Liver (tissue), 9 donors: ENCODE results near the gene AKAP12. TPM values are rescaled to one million over a fixed set of nuclear protein-coding genes. Genes with fewer than 3 reads are reported as not detected.

Experiments used
- DNase-seq: peaks from one replicate; pipeline ENCODE4 v3.0.0-alpha.2; 2017; ENCODE audit warnings: low spot score
- H3K27ac ChIP-seq, 2 donors: one replicate each; pipeline ENCODE4 v1.7.0; 2013; ENCODE audit warnings: inconsistent platforms in 2 of 2, low read length in 2 of 2, control low read depth in 1 of 2, low read depth in 1 of 2, mild to moderate bottlenecking in 1 of 2
- H3K27me3 ChIP-seq, 4 donors: one replicate each; pipeline versions ENCODE4 v1.6.1 to v1.7.0; 2013; ENCODE audit warnings: low read length in 3 of 4, inconsistent platforms in 1 of 4, mild to moderate bottlenecking in 1 of 4, moderate library complexity in 1 of 4; ENCODE audit not compliant: control insufficient read depth in 4 of 4, insufficient read depth in 4 of 4
- H3K36me3 ChIP-seq, 4 donors: one replicate each; pipeline versions ENCODE4 v1.6.1 to v1.7.0; 2013; ENCODE audit warnings: low read length in 3 of 4, mild to moderate bottlenecking in 3 of 4, low read depth in 1 of 4, moderate library complexity in 1 of 4; ENCODE audit not compliant: control insufficient read depth in 4 of 4, insufficient read depth in 3 of 4
- H3K4me1 ChIP-seq, 4 donors: one replicate each; pipeline versions ENCODE4 v1.6.1 to v1.7.0; 2013; ENCODE audit warnings: low read length in 3 of 4, mild to moderate bottlenecking in 3 of 4, moderate library complexity in 1 of 4; ENCODE audit not compliant: control insufficient read depth in 4 of 4, insufficient read depth in 4 of 4
- H3K4me3 ChIP-seq, 3 donors: one replicate each; pipeline versions ENCODE4 v1.6.1 to v1.7.0; 2013; ENCODE audit warnings: low read length in 3 of 3, control low read depth in 1 of 3, low read depth in 1 of 3, mild to moderate bottlenecking in 1 of 3
- H3K9ac ChIP-seq, 2 donors: one replicate each; pipeline ENCODE4 v1.7.0; 2013; ENCODE audit warnings: low read length in 2 of 2, mild to moderate bottlenecking in 2 of 2, moderate library complexity in 2 of 2, control low read depth in 1 of 2, low read depth in 1 of 2
- H3K9me3 ChIP-seq, 4 donors: one replicate each; pipeline versions ENCODE4 v1.6.1 to v1.7.0; 2013; ENCODE audit warnings: low read length in 3 of 4; ENCODE audit not compliant: control insufficient read depth in 4 of 4
- FOXA2 ChIP-seq: IDR thresholded peaks from 2 replicates; pipeline ENCODE4 v1.6.1; 2016; ENCODE audit warnings: antibody characterized with exemption
- GABPA ChIP-seq, 2 donors: IDR thresholded peaks in 1 of 2; conservative IDR thresholded peaks in 1 of 2; 2 replicates each; pipeline ENCODE4 v1.6.1; 2016; ENCODE audit warnings: antibody characterized with exemption in 2 of 2, mild to moderate bottlenecking in 1 of 2, moderate library complexity in 1 of 2
- HNF4A ChIP-seq, 2 donors: conservative IDR thresholded peaks; 2 replicates each; pipeline ENCODE4 v1.6.1; 2016; ENCODE audit warnings: antibody characterized with exemption in 2 of 2, mild to moderate bottlenecking in 2 of 2
- JUND ChIP-seq, 2 donors: IDR thresholded peaks; 2 replicates each; pipeline ENCODE4 v1.6.1; 2016; ENCODE audit warnings: antibody characterized with exemption in 2 of 2
- NR2F2 ChIP-seq: IDR thresholded peaks from 2 replicates; pipeline ENCODE4 v1.6.1; 2016; ENCODE audit warnings: antibody characterized with exemption
- RAD21 ChIP-seq, 2 donors: IDR thresholded peaks; 2 replicates each; pipeline ENCODE4 v1.6.1; 2016; ENCODE audit warnings: antibody characterized with exemption in 2 of 2, mild to moderate bottlenecking in 2 of 2
- RXRA ChIP-seq, 2 donors: IDR thresholded peaks; 2 replicates each; pipeline ENCODE4 v1.6.1; 2017 to 2018; ENCODE audit warnings: antibody characterized with exemption in 2 of 2, mild to moderate bottlenecking in 1 of 2
- TAF1 ChIP-seq: conservative IDR thresholded peaks from 2 replicates; pipeline ENCODE4 v1.6.1; 2016; ENCODE audit warnings: antibody characterized with exemption, mild to moderate bottlenecking
- WGBS: extraction: QIAGEN DNeasy Blood & Tissue Kit; methylation state at CpG from one replicate; pipeline ENCODE4 v1.1.7; 2013; 5-methylcytosine and 5-hydroxymethylcytosine counted together
- polyA plus RNA-seq, 2 donors: library from polyadenylated mRNA; stranded (reverse) in 1 of 2; unstranded in 1 of 2; fragments of 200-250 nt in 1 of 2; fragments of >200 nt in 1 of 2; fragmentation: Nextera tagmentation in 1 of 2; extraction: Ambion mirVana in 1 of 2; gene quantifications; one replicate each; pipeline versions ENCODE4 v1.2.1 to v1.2.3, GENCODE V29; 2013 to 2015
- total RNA-seq, 2 donors: library from RNA; depleted of rRNA; stranded (reverse); fragments of >200 nt; gene quantifications; one replicate each; pipeline ENCODE4 v1.2.3, GENCODE V29; 2014
- TF ChIP-seq, protein P1 (sequence below): IDR thresholded peaks from 2 replicates; pipeline ENCODE4 v1.6.1; 2016; ENCODE audit warnings: antibody characterized with exemption
- TF ChIP-seq, protein P2 (sequence below): fragments of 150-350 bp; IDR thresholded peaks from 2 replicates; pipeline ENCODE4 v1.5.1; 2017; ENCODE audit warnings: improper control_type of control experiment, low read depth, low read length; ENCODE audit not compliant: missing input control
- TF ChIP-seq, protein P3 (sequence below): IDR thresholded peaks from 2 replicates; pipeline ENCODE4 v1.6.1; 2016; ENCODE audit warnings: antibody characterized with exemption
- donor health status: healthy.
- donor health status: healthy.
- donor health status: healthy.
- donor health status: healthy.
- donor health status: healthy.

AKAP12 gene
- total and polyA plus RNA-seq, 4 donors, result 6.7 to 14.8 (median 8.6) TPM

DNA sequence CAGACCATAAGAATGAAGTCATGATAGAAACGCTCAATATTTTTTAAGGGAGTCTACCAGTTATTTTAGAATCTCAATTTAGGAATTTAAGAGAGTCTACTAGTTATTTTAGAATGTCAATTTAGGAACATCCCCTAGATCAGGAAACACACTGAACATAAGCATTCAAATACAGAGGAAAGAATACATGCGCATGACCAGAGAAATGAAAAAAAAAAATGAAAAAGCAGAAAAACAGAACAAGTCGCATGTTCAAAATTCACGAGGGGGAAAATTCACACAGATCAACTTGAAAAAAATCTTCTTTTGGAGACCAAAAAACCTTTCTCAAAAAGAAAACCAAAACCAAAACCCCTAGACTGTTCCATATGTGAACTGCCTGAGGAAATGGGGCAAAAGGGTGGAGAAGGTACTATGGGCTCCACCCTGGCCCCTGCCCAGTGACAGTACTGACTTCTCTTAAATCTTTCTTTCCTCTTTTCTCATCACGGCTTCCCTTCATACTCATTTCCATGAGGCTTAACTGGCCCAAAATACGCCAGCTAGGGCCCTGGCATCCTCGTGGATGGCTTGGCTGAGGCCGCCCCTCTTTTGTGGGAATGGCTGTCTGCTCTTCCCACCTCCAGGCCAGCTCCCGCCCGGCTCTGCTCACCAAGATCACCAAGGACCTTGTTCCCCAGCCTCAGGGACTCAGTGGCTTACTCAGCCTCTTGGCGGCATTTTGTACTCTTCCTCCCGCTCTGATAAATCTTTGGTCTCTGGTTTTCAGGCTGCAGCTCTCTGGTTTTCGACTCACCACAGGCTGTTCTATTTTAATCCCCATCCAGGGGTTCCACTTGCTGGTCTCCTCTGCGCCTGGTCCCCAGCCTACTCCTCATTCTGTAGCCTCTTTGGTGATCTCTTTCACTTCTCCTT lies 140.4 kb downstream of the AKAP12 start:
- no peak for DNase-seq
- WGBS, result 84% methylated on average over 14 of the region's 14 CpGs

DNA sequence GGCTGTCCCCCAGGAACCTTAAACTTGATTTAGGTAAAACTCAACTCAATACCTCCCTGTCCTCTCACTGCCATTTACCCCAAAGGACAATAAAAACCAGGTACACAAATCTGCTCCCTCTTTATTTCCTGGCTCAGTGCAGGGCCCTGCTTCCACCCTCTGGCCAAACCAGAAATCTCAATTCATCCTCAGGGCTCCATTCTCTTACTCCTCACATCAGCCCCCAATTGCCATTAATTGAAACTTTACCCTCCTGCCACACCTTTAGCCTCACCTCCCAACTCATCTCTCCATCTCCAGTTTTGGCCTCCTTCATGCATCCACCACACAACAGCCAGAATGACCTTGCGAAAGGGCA lies 141.1 kb downstream of the AKAP12 start:
- Histone ChIP-seq H3K9me3 (no peaks in the 10 kb centered on the region), H3K27ac (no peak overlapping the region), H3K27me3 (no peaks in the 10 kb centered on the region), H3K4me1 (peaks cover 0 to 12% (median 8%) of the 10 kb centered on the region in 4 donors), H3K36me3 (no peaks in the 10 kb centered on the region), H3K9ac (no peak overlapping the region), H3K4me3 (no peak overlapping the region)
- 98% methylated on average over 1 of the region's 1 CpG for WGBS
- DNase-seq, result no peak
- no peak for TF ChIP-seq JUND (IDR thresholded peaks at IDR 0.05)
- TF ChIP-seq, protein P1, sequence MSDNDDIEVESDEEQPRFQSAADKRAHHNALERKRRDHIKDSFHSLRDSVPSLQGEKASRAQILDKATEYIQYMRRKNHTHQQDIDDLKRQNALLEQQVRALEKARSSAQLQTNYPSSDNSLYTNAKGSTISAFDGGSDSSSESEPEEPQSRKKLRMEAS, result no peak
- TF ChIP-seq, protein P2, sequence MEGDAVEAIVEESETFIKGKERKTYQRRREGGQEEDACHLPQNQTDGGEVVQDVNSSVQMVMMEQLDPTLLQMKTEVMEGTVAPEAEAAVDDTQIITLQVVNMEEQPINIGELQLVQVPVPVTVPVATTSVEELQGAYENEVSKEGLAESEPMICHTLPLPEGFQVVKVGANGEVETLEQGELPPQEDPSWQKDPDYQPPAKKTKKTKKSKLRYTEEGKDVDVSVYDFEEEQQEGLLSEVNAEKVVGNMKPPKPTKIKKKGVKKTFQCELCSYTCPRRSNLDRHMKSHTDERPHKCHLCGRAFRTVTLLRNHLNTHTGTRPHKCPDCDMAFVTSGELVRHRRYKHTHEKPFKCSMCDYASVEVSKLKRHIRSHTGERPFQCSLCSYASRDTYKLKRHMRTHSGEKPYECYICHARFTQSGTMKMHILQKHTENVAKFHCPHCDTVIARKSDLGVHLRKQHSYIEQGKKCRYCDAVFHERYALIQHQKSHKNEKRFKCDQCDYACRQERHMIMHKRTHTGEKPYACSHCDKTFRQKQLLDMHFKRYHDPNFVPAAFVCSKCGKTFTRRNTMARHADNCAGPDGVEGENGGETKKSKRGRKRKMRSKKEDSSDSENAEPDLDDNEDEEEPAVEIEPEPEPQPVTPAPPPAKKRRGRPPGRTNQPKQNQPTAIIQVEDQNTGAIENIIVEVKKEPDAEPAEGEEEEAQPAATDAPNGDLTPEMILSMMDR, result no peak
- TF ChIP-seq GABPA (IDR thresholded peaks at IDR 0.05 in 1 of 2, conservative IDR thresholded peaks at IDR 0.05 in 1 of 2), result no peak
- no peak for TF ChIP-seq FOXA2
- no peak for TF ChIP-seq RXRA (IDR thresholded peaks at IDR 0.05)
- no peak for TF ChIP-seq HNF4A (conservative IDR thresholded peaks at IDR 0.05)
- TF ChIP-seq, protein P3, sequence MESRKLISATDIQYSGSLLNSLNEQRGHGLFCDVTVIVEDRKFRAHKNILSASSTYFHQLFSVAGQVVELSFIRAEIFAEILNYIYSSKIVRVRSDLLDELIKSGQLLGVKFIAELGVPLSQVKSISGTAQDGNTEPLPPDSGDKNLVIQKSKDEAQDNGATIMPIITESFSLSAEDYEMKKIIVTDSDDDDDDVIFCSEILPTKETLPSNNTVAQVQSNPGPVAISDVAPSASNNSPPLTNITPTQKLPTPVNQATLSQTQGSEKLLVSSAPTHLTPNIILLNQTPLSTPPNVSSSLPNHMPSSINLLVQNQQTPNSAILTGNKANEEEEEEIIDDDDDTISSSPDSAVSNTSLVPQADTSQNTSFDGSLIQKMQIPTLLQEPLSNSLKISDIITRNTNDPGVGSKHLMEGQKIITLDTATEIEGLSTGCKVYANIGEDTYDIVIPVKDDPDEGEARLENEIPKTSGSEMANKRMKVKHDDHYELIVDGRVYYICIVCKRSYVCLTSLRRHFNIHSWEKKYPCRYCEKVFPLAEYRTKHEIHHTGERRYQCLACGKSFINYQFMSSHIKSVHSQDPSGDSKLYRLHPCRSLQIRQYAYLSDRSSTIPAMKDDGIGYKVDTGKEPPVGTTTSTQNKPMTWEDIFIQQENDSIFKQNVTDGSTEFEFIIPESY, result no peak
- no peak for TF ChIP-seq RAD21 (IDR thresholded peaks at IDR 0.05)
- no peak for TF ChIP-seq NR2F2

More for the DNA sequence above, 140.4 kb downstream of the AKAP12 start:
- no peaks in the 10 kb centered on the region for H3K9me3 ChIP-seq
- H3K27me3 ChIP-seq, result no peaks in the 10 kb centered on the region
- H3K9ac ChIP-seq, result peak overlapping the region in 1 of 2 donors; percentile 39
- H3K36me3 ChIP-seq, result no peaks in the 10 kb centered on the region
- peaks cover 0 to 9% (median 6%) of the 10 kb centered on the region in 4 donors for H3K4me1 ChIP-seq
- peak overlapping the region; percentile 18 to 50 for H3K27ac ChIP-seq
- no peak for TF ChIP-seq TAF1
- TF ChIP-seq, protein P1, result no peak
- TF ChIP-seq, protein P3, result no peak
- no peak for TF ChIP-seq JUND (IDR thresholded peaks at IDR 0.05)
- TF ChIP-seq, protein P2, result no peak
- no peak overlapping the region for H3K4me3 ChIP-seq
